Sigmoid colon (tissue), 7 donors: Measurements from ENCODE around the gene TLNRD1. TPM values are rescaled to one million over a fixed set of nuclear protein-coding genes. Genes with fewer than 3 reads are reported as not detected.
"Not testable (repeated sequence)": the region's sequence is repeated elsewhere in the genome, so short reads cannot be mapped to it uniquely, and the experiment has no call there.

Source experiments
- DNase-seq: peaks from one replicate; pipeline ENCODE4 v3.0.0-alpha.2; 2019
- H3K27ac ChIP-seq, 4 donors: fragments of 200-600 bp; sonication (generic); one replicate each; pipeline ENCODE4 v1.5.1; 2016 to 2019; ENCODE audit warnings: mild to moderate bottlenecking in 1 of 4
- H3K27me3 ChIP-seq, 3 donors: fragments of 200-600 bp; sonication (generic); one replicate each; pipeline ENCODE4 v1.5.1; 2019; ENCODE audit warnings: mild to moderate bottlenecking in 1 of 3
- H3K36me3 ChIP-seq, 4 donors: fragments of 200-600 bp; sonication (generic); one replicate each; pipeline ENCODE4 v1.5.1; 2016 to 2019
- H3K4me1 ChIP-seq, 4 donors: fragments of 200-600 bp; sonication (generic); one replicate each; pipeline ENCODE4 v1.5.1; 2017 to 2019
- H3K4me3 ChIP-seq, 4 donors: fragments of 200-600 bp; sonication (generic); one replicate each; pipeline ENCODE4 v1.5.1; 2017 to 2019; ENCODE audit warnings: mild to moderate bottlenecking in 2 of 4, moderate library complexity in 1 of 4
- H3K9me3 ChIP-seq, 4 donors: fragments of 200-600 bp in 3 of 4; sonication (generic) in 3 of 4; one replicate each; pipeline versions ENCODE4 v1.5.1 to v1.6.1; 2013 to 2019
- EP300 ChIP-seq, 4 donors: sonication (generic); formaldehyde crosslinking; IDR thresholded peaks; one replicate each; pipeline ENCODE4 v1.6.1; 2017; ENCODE audit warnings: antibody characterized with exemption in 4 of 4
- POLR2A ChIP-seq, 2 donors: fragments of 450-650 bp; IDR thresholded peaks; one replicate each; pipeline ENCODE4 v1.6.1; 2016; ENCODE audit warnings: antibody characterized with exemption in 2 of 2, mild to moderate bottlenecking in 2 of 2, moderate library complexity in 2 of 2
- POLR2AphosphoS5 ChIP-seq, 4 donors: sonication (generic); formaldehyde crosslinking; IDR thresholded peaks; one replicate each; pipeline ENCODE4 v1.6.1; 2017; ENCODE audit warnings: antibody characterized with exemption in 4 of 4
- WGBS, 2 donors: extraction: QIAGEN DNeasy Blood & Tissue Kit; methylation state at CpG; one replicate each; pipeline ENCODE4 v1.1.7; 2013; 5-methylcytosine and 5-hydroxymethylcytosine counted together
- intact Hi-C: fragments of 100-400 bp; cut with DNase I; formaldehyde crosslinking; loops from one replicate; pipeline ENCODE4 v1.15.1; 2023
- polyA plus RNA-seq, 3 donors: library from polyadenylated mRNA; stranded (reverse); fragments of 200-250 nt; gene quantifications; one replicate each; pipeline ENCODE4 v1.2.3, GENCODE V29; 2013
- total RNA-seq, 4 donors: library from RNA; depleted of rRNA; stranded (reverse); fragments of >200 nt; gene quantifications; one replicate each; pipeline ENCODE4 v1.1.0, GENCODE V29; 2016
- TF ChIP-seq, protein P1 (sequence below), 4 experiments: fragments of 450-650 bp in 3 of 4; fragments of 200-600 bp in 1 of 4; IDR thresholded peaks; one replicate each; pipeline ENCODE4 v1.5.1; 2016 to 2019; ENCODE audit warnings: antibody characterized with exemption in 4 of 4, mild to moderate bottlenecking in 3 of 4, moderate library complexity in 2 of 4
- donor health status: healthy with polysubstance abuse.
- donor health status: Bipolar disorder and iron deficiency.
- donor health status: healthy.

TLNRD1 gene
- total and polyA plus RNA-seq, 7 donors = 6.6 to 18.3 (median 12.5) TPM

DNA sequence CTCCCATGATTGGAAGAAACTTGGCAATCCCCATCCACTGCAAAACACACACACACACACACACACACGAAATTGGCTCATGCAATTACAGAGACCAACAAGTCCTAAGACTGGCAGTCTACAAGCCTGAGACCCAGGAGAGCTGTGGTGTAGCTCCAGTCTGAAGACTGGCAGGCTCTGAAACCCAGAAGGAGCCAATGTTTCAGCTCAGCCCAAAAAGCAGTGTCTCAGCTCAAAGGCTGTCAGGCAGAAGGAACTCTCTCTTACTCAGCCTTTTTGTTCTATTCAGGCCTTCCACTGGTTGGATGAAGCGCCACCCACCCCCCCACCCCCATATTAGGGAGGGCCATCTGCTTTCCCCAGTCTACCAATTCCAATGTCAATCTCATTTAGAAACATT is 43.2 kb upstream of the TLNRD1 start:
- H3K27me3 ChIP-seq = no peaks in the 10 kb centered on the region
- TF ChIP-seq POLR2A (IDR thresholded peaks at IDR 0.05) (no peak), EP300 (IDR thresholded peaks at IDR 0.05) (no peak), POLR2AphosphoS5 (IDR thresholded peaks at IDR 0.05) (no peak)
- TF ChIP-seq, protein P1, sequence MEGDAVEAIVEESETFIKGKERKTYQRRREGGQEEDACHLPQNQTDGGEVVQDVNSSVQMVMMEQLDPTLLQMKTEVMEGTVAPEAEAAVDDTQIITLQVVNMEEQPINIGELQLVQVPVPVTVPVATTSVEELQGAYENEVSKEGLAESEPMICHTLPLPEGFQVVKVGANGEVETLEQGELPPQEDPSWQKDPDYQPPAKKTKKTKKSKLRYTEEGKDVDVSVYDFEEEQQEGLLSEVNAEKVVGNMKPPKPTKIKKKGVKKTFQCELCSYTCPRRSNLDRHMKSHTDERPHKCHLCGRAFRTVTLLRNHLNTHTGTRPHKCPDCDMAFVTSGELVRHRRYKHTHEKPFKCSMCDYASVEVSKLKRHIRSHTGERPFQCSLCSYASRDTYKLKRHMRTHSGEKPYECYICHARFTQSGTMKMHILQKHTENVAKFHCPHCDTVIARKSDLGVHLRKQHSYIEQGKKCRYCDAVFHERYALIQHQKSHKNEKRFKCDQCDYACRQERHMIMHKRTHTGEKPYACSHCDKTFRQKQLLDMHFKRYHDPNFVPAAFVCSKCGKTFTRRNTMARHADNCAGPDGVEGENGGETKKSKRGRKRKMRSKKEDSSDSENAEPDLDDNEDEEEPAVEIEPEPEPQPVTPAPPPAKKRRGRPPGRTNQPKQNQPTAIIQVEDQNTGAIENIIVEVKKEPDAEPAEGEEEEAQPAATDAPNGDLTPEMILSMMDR (IDR thresholded peaks at IDR 0.05) = no peak
- DNase-seq = no peak
- H3K4me1 ChIP-seq = no peaks in the 10 kb centered on the region
- WGBS, 2 donors = 79 to 87% methylated on average over 2 of the region's 2 CpGs
- no peaks in the 10 kb centered on the region for H3K9me3 ChIP-seq
- intact Hi-C loops = no loop called here
- H3K36me3 ChIP-seq = peaks cover 0 to 11% (median 0%) of the 10 kb centered on the region in 4 donors
- H3K4me3 ChIP-seq = no peak overlapping the region
- no peak overlapping the region for H3K27ac ChIP-seq

GRCh38 chr15:80957976-80958375 is 42.7 kb upstream of the TLNRD1 start:
- no peaks in the 10 kb centered on the region for H3K9me3 ChIP-seq
- H3K4me3 ChIP-seq = no peak overlapping the region
- intact Hi-C loops = no loop called here
- no peak for DNase-seq
- H3K27ac ChIP-seq = no peak overlapping the region
- no peaks in the 10 kb centered on the region for H3K27me3 ChIP-seq
- peaks cover 0 to 11% (median 0%) of the 10 kb centered on the region in 4 donors for H3K36me3 ChIP-seq
- no peaks in the 10 kb centered on the region for H3K4me1 ChIP-seq
- TF ChIP-seq, protein P1 (IDR thresholded peaks at IDR 0.05) = no peak
- no peak for TF ChIP-seq POLR2AphosphoS5 (IDR thresholded peaks at IDR 0.05)
- TF ChIP-seq POLR2A (IDR thresholded peaks at IDR 0.05) = no peak
- no peak for TF ChIP-seq EP300 (IDR thresholded peaks at IDR 0.05)
- WGBS, 2 donors = 90 to 93% methylated on average over 2 of the region's 2 CpGs

DNA sequence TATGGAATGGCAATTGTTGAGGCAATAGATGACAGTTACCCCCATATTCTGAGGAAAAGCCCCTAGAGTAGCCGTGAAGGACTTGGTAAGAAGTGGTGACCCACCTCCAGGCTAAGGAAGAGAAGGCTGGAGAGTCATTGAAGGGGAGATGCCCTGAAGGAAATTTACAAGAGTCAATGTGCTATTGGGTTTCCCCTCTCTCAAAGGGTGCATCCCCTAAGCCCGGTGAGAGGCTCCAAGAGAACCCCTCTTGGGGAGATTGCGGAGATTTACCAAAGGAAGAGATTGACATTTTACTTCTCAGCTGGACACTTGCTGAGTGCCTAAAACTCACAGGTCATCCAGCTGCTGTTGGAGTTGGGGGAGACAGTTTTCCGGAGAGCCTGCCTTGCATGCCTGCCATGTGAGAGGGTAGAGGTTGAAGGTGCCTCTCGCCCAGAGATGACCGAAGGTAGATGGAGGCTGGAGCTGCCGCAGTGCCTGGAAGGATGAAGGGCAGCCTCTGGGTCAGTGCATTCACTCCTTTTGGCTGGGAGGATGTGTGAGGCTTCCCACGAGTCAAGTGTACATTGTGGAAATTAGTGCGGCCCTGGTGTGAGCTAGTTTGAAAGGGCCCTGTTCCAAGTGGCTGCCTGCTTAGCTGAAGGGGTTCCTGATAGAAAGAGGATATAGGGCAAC is 41.8 kb upstream of the TLNRD1 start:
- intact Hi-C loops = no loop called here
- H3K4me3 ChIP-seq = no peak overlapping the region
- no peaks in the 10 kb centered on the region for H3K9me3 ChIP-seq
- H3K27me3 ChIP-seq = no peaks in the 10 kb centered on the region
- DNase-seq = no peak
- TF ChIP-seq POLR2A (IDR thresholded peaks at IDR 0.05) (no peak), EP300 (IDR thresholded peaks at IDR 0.05) (no peak), POLR2AphosphoS5 (IDR thresholded peaks at IDR 0.05) (no peak)
- TF ChIP-seq, protein P1 (IDR thresholded peaks at IDR 0.05) = no peak
- no peaks in the 10 kb centered on the region for H3K4me1 ChIP-seq
- H3K27ac ChIP-seq = no peak overlapping the region
- peaks cover 0 to 11% (median 0%) of the 10 kb centered on the region in 4 donors for H3K36me3 ChIP-seq
- 96 to 97% methylated on average over 9 of the region's 9 CpGs for WGBS, 2 donors

GRCh38 chr15:80965454-80965853 is 35.3 kb upstream of the TLNRD1 start:
- intact Hi-C loops = loop anchor here (5.0 kb wide), 1 partner anchor 398 kb away; no protein-coding TSS in a partner anchor
- not testable (repeated sequence) for H3K9me3 ChIP-seq, DNase-seq, H3K27ac ChIP-seq, H3K4me3 ChIP-seq, H3K36me3 ChIP-seq, H3K27me3 ChIP-seq
- H3K4me1 ChIP-seq = peaks cover 0 to 24% (median 16%) of the 10 kb centered on the region in 4 donors

DNA sequence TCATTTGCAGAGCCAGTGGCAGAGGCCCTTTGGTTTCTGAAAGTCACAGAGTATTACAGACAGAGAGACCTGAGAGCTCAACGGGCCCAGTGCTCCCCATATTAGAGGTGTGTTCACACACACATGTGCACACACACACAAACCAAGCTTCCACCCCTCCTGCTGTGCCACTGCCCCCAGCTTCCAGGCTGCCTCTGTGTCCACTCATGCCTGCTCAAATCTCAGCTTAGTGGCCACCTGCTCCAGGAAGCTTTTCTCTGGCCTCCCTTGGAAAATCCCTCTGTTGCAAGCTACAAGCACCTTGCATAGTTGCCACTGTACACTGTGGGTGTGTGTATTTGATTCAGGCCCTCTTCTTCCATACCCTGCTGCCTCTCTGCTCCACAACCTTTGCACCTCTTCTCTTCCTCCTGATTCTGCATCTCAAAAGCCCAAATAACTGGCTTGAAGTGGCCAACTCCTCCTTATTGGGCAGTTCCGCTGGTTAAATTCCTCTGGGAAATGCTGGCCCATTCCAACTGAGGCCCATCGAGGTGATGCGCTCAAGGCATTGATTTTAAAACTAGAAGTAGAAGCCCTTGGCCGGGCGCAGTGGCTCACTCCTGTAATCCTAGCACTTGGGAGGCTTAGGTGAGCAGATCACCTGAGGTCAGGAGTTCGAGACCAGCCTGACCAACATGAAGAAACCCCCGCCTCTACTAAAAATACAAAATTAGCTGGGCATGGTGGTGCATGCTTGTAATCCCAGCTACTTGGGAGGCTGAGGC is 34.1 kb upstream of the TLNRD1 start:
- peaks cover 0 to 7% (median 0%) of the 10 kb centered on the region in 4 donors for H3K36me3 ChIP-seq
- H3K27ac ChIP-seq = peak overlapping the region in 1 of 4 donors; percentile 35
- 92% methylated on average over 8 of the region's 8 CpGs for WGBS, 2 donors
- peaks cover 0 to 3% (median 0%) of the 10 kb centered on the region in 4 donors for H3K9me3 ChIP-seq
- H3K27me3 ChIP-seq = no peaks in the 10 kb centered on the region
- no peak for DNase-seq
- TF ChIP-seq EP300 (IDR thresholded peaks at IDR 0.05) = no peak
- TF ChIP-seq POLR2AphosphoS5 (IDR thresholded peaks at IDR 0.05) = no peak
- TF ChIP-seq, protein P1 (IDR thresholded peaks at IDR 0.05) = no peak
- TF ChIP-seq POLR2A (IDR thresholded peaks at IDR 0.05) = no peak
- intact Hi-C loops = loop anchor here (5.0 kb wide), 1 partner anchor 399 kb away; no protein-coding TSS in a partner anchor
- H3K4me3 ChIP-seq = no peak overlapping the region
- H3K4me1 ChIP-seq = peaks cover 0 to 24% (median 16%) of the 10 kb centered on the region in 4 donors
